ENCODE results near the gene WDR45B. TPM values are rescaled to one million over a fixed set of nuclear protein-coding genes. Genes with fewer than 3 reads are reported as not detected.

The WDR45B gene
- total RNA-seq, 1 donor from 2014 or later, result 65.1 TPM

DNA sequence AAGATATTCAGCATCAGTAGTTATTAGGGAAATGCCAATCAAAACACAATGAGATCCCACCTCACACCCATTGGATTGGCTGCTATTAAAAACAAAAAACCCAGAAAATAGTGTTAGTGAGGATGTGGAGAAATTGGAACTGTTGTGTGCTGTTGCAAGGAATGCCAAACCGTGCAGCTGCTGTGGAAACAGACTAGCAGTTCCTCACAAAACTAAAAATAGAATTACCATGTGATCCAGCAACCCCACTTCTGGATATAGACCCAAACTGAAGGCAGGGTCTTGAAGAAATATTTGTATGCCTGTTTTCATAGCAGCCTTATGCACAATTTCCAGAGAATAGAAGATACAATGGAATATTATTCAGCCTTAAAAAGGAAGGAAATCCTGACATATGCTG, 82.7 kb downstream of the WDR45B start:
- H3K4me1 ChIP-seq, result peaks cover 35% of the 10 kb centered on the region
- no peak overlapping the region for H3K27ac ChIP-seq
- DNase-seq, result no peak

More for the DNA sequence above, 82.7 kb downstream of the WDR45B start:
- no peak for ATAC-seq
- Histone ChIP-seq H3K9me3 (no peaks in the 10 kb centered on the region), H3K4me3 (no peak overlapping the region), H3K36me3 (peaks cover 45% of the 10 kb centered on the region), H3K27me3 (no peaks in the 10 kb centered on the region)
- TF ChIP-seq, protein P1, sequence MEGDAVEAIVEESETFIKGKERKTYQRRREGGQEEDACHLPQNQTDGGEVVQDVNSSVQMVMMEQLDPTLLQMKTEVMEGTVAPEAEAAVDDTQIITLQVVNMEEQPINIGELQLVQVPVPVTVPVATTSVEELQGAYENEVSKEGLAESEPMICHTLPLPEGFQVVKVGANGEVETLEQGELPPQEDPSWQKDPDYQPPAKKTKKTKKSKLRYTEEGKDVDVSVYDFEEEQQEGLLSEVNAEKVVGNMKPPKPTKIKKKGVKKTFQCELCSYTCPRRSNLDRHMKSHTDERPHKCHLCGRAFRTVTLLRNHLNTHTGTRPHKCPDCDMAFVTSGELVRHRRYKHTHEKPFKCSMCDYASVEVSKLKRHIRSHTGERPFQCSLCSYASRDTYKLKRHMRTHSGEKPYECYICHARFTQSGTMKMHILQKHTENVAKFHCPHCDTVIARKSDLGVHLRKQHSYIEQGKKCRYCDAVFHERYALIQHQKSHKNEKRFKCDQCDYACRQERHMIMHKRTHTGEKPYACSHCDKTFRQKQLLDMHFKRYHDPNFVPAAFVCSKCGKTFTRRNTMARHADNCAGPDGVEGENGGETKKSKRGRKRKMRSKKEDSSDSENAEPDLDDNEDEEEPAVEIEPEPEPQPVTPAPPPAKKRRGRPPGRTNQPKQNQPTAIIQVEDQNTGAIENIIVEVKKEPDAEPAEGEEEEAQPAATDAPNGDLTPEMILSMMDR (IDR thresholded peaks at IDR 0.05), result no peak
- intact Hi-C loops (cut with DNase I), result no loop called here

Small RNAs within 50 kb of the gene (microRNA-seq; reads per million reads assigned to microRNA genes)
- gene MIR4525 (ENCODE audit: borderline microRNAs expressed), result not detected

Other genes starting within 250 kb of the WDR45B start
- gene HEXD, start 230.1 kb downstream of the WDR45B start, total RNA-seq, result 49.1 TPM
- 32.7 TPM for gene OGFOD3, start 229.9 kb downstream of the WDR45B start, total RNA-seq
- 120 TPM for gene CYBC1, start 197.7 kb downstream of the WDR45B start, total RNA-seq
- 54.1 TPM for gene NARF, start 189.7 kb downstream of the WDR45B start, total RNA-seq
- 62.4 TPM for gene FOXK2, start 128.7 kb downstream of the WDR45B start, total RNA-seq
- gene RAB40B, start 50.3 kb upstream of the WDR45B start, total RNA-seq, result 11.5 TPM
- 21.4 TPM for gene FN3KRP, start 68.3 kb upstream of the WDR45B start, total RNA-seq
- 27.4 TPM for gene FN3K, start 87.2 kb upstream of the WDR45B start, total RNA-seq
- gene TBCD, start 103.6 kb upstream of the WDR45B start, total RNA-seq, result 84.5 TPM
- gene ZNF750, start 191.6 kb upstream of the WDR45B start, total RNA-seq, result 5.6 TPM

Data from upper lobe of right lung (tissue), 1 donor.